Thyroid gland (tissue), 4 donors: ENCODE measurements around the gene LCNL1. TPM values are rescaled to one million over a fixed set of nuclear protein-coding genes. Genes with fewer than 3 reads are reported as not detected.

ENCODE experiments used
- DNase-seq, 2 donors: peaks; one replicate each; pipeline ENCODE4 v3.0.0-alpha.2; 2019
- H3K27ac ChIP-seq, 3 donors: fragments of 200-600 bp; sonication (generic); 1 replicate in 2 of 3; 2 replicates in 1 of 3; pipeline ENCODE4 v1.5.1; 2016 to 2019; ENCODE audit warnings: mild to moderate bottlenecking in 1 of 3, moderate library complexity in 1 of 3
- H3K27me3 ChIP-seq: fragments of 200-600 bp; sonication (generic); one replicate; pipeline ENCODE4 v1.5.1; 2019
- H3K36me3 ChIP-seq, 2 donors: fragments of 200-600 bp; sonication (generic); one replicate each; pipeline ENCODE4 v1.5.1; 2016 to 2019
- H3K4me1 ChIP-seq, 2 donors: fragments of 200-600 bp; sonication (generic); one replicate each; pipeline ENCODE4 v1.5.1; 2017 to 2019
- H3K4me3 ChIP-seq, 3 donors: fragments of 200-600 bp; sonication (generic); replicated peaks in 1 of 3; 1 replicate in 2 of 3; 2 replicates in 1 of 3; pipeline ENCODE4 v1.5.1; 2016; ENCODE audit warnings: mild to moderate bottlenecking in 1 of 3
- H3K9me3 ChIP-seq: fragments of 200-600 bp; sonication (generic); one replicate; pipeline ENCODE4 v1.5.1; 2017
- POLR2A ChIP-seq, 2 donors: fragments of 450-650 bp; IDR thresholded peaks; one replicate each; pipeline ENCODE4 v1.6.1; 2017; ENCODE audit warnings: antibody characterized with exemption in 2 of 2, mild to moderate bottlenecking in 2 of 2, moderate library complexity in 1 of 2
- WGBS, 2 donors: methylation state at CpG; one replicate each; pipeline ENCODE4 v1.1.5; 2017; 5-methylcytosine and 5-hydroxymethylcytosine counted together
- intact Hi-C: fragments of 100-400 bp; cut with DNase I; formaldehyde crosslinking; loops from one replicate; pipeline ENCODE4 v1.15.1; 2023
- total RNA-seq, 4 donors: library from RNA; depleted of rRNA; stranded (reverse); fragments of >200 nt; gene quantifications; one replicate each; pipeline ENCODE4 v1.2.3, GENCODE V29; 2016
- TF ChIP-seq, protein P1 (sequence below), 6 experiments: fragments of 200-600 bp in 3 of 6; fragments of 450-650 bp in 3 of 6; sonication (generic) in 3 of 6; IDR thresholded peaks; one replicate each; pipeline ENCODE4 v1.5.1; 2016 to 2019; ENCODE audit warnings: antibody characterized with exemption in 6 of 6, mild to moderate bottlenecking in 2 of 6, inconsistent platforms in 1 of 6, moderate library complexity in 1 of 6

LCNL1 gene
- total RNA-seq, 4 donors from 2014 or later, result 0.54 TPM; not detected in 3

DNA sequence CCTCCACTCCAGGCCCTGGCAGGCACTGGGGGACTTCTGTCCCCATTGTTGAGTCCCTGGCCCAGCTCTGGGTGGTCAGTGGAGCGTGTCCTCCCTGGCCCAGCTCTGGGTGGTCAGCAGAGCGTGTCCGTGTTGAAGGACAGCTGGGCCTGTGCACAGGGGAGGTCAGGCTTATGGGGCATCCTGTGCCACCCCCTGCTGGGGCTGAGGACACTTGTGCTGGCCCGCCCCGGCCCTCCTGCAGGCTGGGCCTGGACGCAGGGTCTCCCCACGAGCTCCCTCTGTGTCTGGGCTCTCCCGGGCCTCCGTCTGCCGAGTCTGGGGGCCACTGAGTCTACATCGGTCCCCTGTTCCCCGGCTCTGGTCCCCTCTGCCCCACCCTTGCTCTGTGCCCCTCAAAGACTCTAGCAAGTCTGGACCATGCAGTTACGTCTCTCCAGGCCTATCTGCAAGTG, 25.1 kb downstream of the LCNL1 start:
- Histone ChIP-seq H3K27me3 (no peaks in the 10 kb centered on the region), H3K9me3 (no peaks in the 10 kb centered on the region), H3K27ac (peak overlapping the region; percentile 59 to 84 (median 79)), H3K4me1 (peaks cover 30 to 36% of the 10 kb centered on the region in 2 donors), H3K4me3 (no peak overlapping the region), H3K36me3 (peaks cover 0 to 14% of the 10 kb centered on the region in 2 donors)
- DNase-seq, result peak; percentile 89 to 91
- intact Hi-C loops, result no loop called here
- 58 to 59% methylated on average over 5 to 12 of the region's 13 CpGs for WGBS, 2 donors
- TF ChIP-seq, protein P1, sequence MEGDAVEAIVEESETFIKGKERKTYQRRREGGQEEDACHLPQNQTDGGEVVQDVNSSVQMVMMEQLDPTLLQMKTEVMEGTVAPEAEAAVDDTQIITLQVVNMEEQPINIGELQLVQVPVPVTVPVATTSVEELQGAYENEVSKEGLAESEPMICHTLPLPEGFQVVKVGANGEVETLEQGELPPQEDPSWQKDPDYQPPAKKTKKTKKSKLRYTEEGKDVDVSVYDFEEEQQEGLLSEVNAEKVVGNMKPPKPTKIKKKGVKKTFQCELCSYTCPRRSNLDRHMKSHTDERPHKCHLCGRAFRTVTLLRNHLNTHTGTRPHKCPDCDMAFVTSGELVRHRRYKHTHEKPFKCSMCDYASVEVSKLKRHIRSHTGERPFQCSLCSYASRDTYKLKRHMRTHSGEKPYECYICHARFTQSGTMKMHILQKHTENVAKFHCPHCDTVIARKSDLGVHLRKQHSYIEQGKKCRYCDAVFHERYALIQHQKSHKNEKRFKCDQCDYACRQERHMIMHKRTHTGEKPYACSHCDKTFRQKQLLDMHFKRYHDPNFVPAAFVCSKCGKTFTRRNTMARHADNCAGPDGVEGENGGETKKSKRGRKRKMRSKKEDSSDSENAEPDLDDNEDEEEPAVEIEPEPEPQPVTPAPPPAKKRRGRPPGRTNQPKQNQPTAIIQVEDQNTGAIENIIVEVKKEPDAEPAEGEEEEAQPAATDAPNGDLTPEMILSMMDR (IDR thresholded peaks at IDR 0.05), result peak in 1 of 6 experiments; percentile 37
- TF ChIP-seq POLR2A (IDR thresholded peaks at IDR 0.05), result no peak

DNA sequence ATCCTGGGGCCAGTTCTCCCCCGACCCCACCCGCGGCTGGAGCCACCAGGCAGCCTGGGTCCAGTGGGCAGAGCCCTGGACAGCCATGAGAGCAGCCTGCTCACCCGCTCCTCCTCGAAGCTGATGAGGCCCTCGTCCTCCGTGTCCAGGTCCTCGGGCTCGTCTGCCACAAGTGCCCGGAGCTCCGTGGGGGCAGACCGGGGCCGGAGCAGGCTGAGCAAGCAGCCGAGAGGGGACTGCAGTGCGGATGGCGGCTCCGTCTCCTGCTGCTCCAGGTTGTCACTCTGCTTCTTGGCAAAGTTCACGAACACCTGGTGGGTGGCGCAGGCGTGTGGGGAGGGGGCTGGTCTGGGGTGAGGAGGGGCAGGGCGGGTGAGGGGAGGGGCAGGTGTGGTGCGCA, 25.5 kb downstream of the LCNL1 start:
- peaks cover 30 to 36% of the 10 kb centered on the region in 2 donors for H3K4me1 ChIP-seq
- no peaks in the 10 kb centered on the region for H3K27me3 ChIP-seq
- H3K27ac ChIP-seq, result peak overlapping the region; percentile 59 to 84 (median 79)
- H3K9me3 ChIP-seq, result no peaks in the 10 kb centered on the region
- H3K4me3 ChIP-seq, result no peak overlapping the region
- intact Hi-C loops, result no loop called here
- H3K36me3 ChIP-seq, result peaks cover 0 to 14% of the 10 kb centered on the region in 2 donors
- DNase-seq, result peak; percentile 51 to 52
- 60% methylated on average over 1 to 2 of the region's 22 CpGs for WGBS, 2 donors
- TF ChIP-seq, protein P1 (IDR thresholded peaks at IDR 0.05), result no peak
- no peak for TF ChIP-seq POLR2A (IDR thresholded peaks at IDR 0.05)

- TF ChIP-seq POLR2A (IDR thresholded peaks at IDR 0.05), result no peak
- TF ChIP-seq, protein P1 (IDR thresholded peaks at IDR 0.05), result no peak
- H3K4me1 ChIP-seq, result peaks cover 30 to 36% of the 10 kb centered on the region in 2 donors
- WGBS, 2 donors, result 62 to 80% methylated on average over 1 to 9 of the region's 18 CpGs
- H3K4me3 ChIP-seq, result no peak overlapping the region
- H3K27me3 ChIP-seq, result no peaks in the 10 kb centered on the region
- H3K27ac ChIP-seq, result no peak overlapping the region
- DNase-seq, result no peak
- H3K36me3 ChIP-seq, result peaks cover 2 to 17% of the 10 kb centered on the region in 2 donors
- H3K9me3 ChIP-seq, result no peaks in the 10 kb centered on the region
- intact Hi-C loops, result no loop called here
These were observed 26.4 kb downstream of the LCNL1 start for GRCh38 chr9:137009217-137009616.

- no peak overlapping the region for H3K4me3 ChIP-seq
- 91 to 96% methylated on average over 14 to 16 of the region's 49 CpGs for WGBS, 2 donors
These were observed 27.3 kb downstream of the LCNL1 start for GRCh38 chr9:137009938-137010732.

More at GRCh38 chr9:137009938-137010732, 27.3 kb downstream of the LCNL1 start:
- no peak for TF ChIP-seq POLR2A (IDR thresholded peaks at IDR 0.05)
- TF ChIP-seq, protein P1 (IDR thresholded peaks at IDR 0.05), result no peak
- intact Hi-C loops, result no loop called here
- peaks cover 30 to 36% of the 10 kb centered on the region in 2 donors for H3K4me1 ChIP-seq
- H3K9me3 ChIP-seq, result no peaks in the 10 kb centered on the region
- no peak overlapping the region for H3K27ac ChIP-seq
- DNase-seq, result no peak
- peaks cover 9 to 23% of the 10 kb centered on the region in 2 donors for H3K36me3 ChIP-seq
- no peaks in the 10 kb centered on the region for H3K27me3 ChIP-seq
